ENCODE results near the gene NINJ1.

NINJ1 gene

DNA sequence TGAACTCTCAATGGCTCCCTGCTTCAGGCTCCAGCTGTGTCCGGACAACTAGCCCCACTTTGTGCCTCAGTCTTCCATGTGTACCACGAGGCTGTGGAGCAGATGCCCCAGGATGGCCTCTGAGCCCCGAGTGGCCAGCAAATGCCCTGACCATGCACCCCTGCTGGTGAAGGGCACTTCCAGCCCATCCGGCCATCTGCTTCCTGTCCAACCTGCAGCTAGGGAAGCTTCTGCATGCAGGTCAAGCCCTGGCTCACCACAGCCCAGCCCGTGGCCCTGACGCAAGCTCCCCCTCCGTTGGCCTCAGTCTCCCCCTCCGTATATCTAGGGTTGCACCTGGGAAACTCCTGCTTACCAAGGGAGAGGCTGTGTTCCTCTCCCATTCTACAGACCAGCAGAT, 4.8 kb downstream of the NINJ1 start:
- Histone ChIP-seq H3K27ac (no peak overlapping the region), H3K9me3 (ENCODE audit: severe bottlenecking) (no peaks in the 10 kb centered on the region), H3K4me3 (ENCODE audit: low read depth, low read length) (no peak overlapping the region), H3K36me3 (peaks cover 3% of the 10 kb centered on the region; the same call in 1 of the 2 replicates), H3K27me3 (ENCODE audit: insufficient read depth, low read depth, severe bottlenecking) (no peaks in the 10 kb centered on the region)
- TF ChIP-seq, protein P1, sequence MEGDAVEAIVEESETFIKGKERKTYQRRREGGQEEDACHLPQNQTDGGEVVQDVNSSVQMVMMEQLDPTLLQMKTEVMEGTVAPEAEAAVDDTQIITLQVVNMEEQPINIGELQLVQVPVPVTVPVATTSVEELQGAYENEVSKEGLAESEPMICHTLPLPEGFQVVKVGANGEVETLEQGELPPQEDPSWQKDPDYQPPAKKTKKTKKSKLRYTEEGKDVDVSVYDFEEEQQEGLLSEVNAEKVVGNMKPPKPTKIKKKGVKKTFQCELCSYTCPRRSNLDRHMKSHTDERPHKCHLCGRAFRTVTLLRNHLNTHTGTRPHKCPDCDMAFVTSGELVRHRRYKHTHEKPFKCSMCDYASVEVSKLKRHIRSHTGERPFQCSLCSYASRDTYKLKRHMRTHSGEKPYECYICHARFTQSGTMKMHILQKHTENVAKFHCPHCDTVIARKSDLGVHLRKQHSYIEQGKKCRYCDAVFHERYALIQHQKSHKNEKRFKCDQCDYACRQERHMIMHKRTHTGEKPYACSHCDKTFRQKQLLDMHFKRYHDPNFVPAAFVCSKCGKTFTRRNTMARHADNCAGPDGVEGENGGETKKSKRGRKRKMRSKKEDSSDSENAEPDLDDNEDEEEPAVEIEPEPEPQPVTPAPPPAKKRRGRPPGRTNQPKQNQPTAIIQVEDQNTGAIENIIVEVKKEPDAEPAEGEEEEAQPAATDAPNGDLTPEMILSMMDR (IDR thresholded peaks at IDR 0.05; ENCODE audit: low read depth, low read length): no peak
- no peak for DNase-seq

DNA sequence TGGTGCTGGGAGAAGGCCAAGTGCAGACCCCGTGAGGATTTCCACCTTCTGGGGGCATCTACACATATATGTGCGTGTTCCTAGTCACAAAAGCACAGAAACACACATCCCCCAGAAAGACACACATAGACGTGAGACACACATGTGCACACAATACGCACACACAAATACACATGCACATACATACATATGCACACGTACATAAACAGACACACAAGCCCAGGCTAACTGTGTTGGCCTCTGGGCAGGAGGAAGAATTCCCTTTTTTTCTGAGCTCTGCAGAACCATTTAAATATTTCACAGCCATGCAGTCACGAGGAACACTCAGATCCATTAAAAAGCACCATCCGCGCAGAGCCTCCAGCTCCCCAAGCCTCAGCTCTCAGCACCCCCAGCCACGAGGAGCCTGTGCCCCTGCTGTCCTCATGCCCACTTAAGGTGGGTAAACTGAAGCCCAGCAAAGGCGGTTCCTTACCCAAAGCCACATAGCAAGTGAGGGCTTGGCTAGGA, 5.3 kb downstream of the NINJ1 start:
- no peak overlapping the region for H3K27ac ChIP-seq
- no peaks in the 10 kb centered on the region for H3K27me3 ChIP-seq (ENCODE audit: insufficient read depth, low read depth, severe bottlenecking)
- H3K9me3 ChIP-seq (ENCODE audit: severe bottlenecking): no peaks in the 10 kb centered on the region
- TF ChIP-seq, protein P1 (IDR thresholded peaks at IDR 0.05; ENCODE audit: low read depth, low read length): no peak
- no peak overlapping the region for H3K4me3 ChIP-seq (ENCODE audit: low read depth, low read length)
- peaks cover 3% of the 10 kb centered on the region; the same call in 1 of the 2 replicates for H3K36me3 ChIP-seq
- DNase-seq: no peak

DNA sequence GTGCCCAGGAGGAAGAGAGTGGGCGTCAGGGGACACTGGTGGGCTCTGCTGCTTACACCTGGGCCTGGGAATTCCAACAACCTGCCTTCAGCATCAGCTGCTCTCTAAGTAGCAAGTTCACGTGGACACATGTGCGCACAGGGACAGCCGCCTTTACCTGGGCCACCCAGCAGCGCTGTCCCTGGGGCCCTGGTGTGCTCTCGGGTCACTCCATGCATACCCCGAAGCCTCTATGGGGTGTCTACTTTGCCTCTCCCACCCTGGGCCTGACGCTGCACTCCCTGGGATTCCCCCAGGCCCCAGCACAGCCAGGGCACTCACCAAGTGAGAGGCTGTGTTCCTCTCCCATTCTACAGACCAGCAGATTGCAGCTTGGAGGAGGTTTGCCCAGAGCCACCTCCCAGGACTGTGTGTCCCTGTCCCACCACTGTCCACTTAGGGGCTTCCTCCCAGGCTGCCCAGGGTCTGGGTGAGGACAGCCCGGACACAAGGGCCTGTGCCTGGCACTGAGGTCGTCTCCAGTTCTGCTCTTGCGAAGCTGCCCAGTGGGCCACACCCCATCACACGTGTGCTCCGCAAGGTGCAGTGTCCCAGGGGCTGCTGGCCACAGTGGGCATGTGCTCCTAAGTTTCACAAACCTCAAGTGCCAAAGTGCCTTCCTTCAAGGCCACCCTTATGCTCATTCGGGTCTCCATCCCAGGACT, 5.9 kb downstream of the NINJ1 start:
- H3K9me3 ChIP-seq (ENCODE audit: severe bottlenecking): no peaks in the 10 kb centered on the region
- H3K36me3 ChIP-seq: peaks cover 3% of the 10 kb centered on the region; the same call in 1 of the 2 replicates
- no peak for DNase-seq
- H3K27me3 ChIP-seq (ENCODE audit: insufficient read depth, low read depth, severe bottlenecking): no peaks in the 10 kb centered on the region
- no peak overlapping the region for H3K27ac ChIP-seq
- TF ChIP-seq, protein P1 (IDR thresholded peaks at IDR 0.05; ENCODE audit: low read depth, low read length): no peak
- H3K4me3 ChIP-seq (ENCODE audit: low read depth, low read length): no peak overlapping the region

DNA sequence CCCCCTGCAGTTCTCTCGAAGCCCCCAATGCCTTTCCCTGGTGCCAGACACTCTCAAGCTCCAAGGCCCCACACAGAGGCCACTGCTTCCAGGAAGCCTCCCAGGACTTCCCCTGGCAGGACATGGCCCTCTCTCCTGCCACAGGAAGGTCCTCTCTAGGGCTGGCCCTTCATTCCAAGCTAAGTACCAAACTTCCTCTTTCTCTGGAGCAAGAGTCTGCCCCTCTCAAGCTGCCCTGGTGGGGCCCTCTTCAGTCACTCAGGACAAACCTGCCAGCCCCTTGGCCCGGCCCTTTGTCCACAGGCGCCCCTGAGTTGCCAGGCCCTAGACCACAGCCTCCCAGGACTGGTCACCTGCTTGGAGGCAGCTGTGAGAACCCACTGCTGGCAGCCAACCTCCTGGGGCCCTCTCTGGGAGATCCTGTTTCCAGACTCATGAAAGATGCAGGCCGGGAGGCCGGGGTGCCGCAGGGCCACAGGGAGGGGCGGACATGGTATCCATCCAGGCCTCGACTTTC, 6.6 kb downstream of the NINJ1 start:
- H3K27ac ChIP-seq: no peak overlapping the region
- H3K36me3 ChIP-seq: peaks cover 3% of the 10 kb centered on the region; the same call in 1 of the 2 replicates
- H3K27me3 ChIP-seq (ENCODE audit: insufficient read depth, low read depth, severe bottlenecking): no peaks in the 10 kb centered on the region
- no peak overlapping the region for H3K4me3 ChIP-seq (ENCODE audit: low read depth, low read length)
- H3K9me3 ChIP-seq (ENCODE audit: severe bottlenecking): no peaks in the 10 kb centered on the region
- TF ChIP-seq, protein P1 (IDR thresholded peaks at IDR 0.05; ENCODE audit: low read depth, low read length): no peak
- DNase-seq: no peak

DNA sequence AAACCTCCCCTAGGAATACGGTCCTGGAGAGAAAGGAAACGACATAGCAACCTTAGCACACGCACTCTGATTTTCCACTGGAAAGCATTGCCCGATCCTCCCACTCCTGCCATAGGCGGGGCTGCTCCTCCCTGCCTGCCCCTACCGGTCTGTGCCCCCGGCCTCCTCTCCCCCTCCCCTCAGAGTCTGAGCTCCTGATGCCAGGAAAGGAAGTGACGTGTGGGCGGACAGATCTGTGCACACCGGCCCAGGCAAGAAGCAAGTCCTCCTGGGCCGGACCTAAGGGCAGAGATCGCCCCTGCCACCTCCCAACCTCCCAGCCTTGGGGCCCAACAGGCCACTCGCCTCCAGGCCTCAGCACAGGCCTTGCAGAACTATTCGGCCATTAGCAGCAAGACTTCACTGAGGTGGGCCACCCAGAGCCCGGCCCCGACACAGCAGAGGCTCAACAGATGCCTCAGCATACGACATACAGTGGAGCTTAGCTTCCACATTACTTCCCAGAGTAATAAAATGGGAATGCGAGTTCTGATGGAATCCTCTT, 7.2 kb downstream of the NINJ1 start:
- Histone ChIP-seq H3K36me3 (peaks cover 3% of the 10 kb centered on the region; the same call in 1 of the 2 replicates), H3K27me3 (ENCODE audit: insufficient read depth, low read depth, severe bottlenecking) (no peaks in the 10 kb centered on the region), H3K9me3 (ENCODE audit: severe bottlenecking) (no peaks in the 10 kb centered on the region), H3K4me3 (ENCODE audit: low read depth, low read length) (no peak overlapping the region), H3K27ac (no peak overlapping the region)
- no peak for DNase-seq
- TF ChIP-seq, protein P1 (IDR thresholded peaks at IDR 0.05; ENCODE audit: low read depth, low read length): no peak
